Right cardiac atrium (tissue), 5 donors: ENCODE data around the gene PREB. TPM values are rescaled to one million over a fixed set of nuclear protein-coding genes. Genes with fewer than 3 reads are reported as not detected.

ENCODE experiments used
- ATAC-seq, 2 donors: fragments of 200-7000 bp; cut with Tn5 transposase; one replicate each; pipeline versions ENCODE4 v1.8.0 to v1.9.1; 2020; ENCODE audit warnings: moderate library complexity in 2 of 2, mild to moderate bottlenecking in 1 of 2
- DNase-seq, 3 donors: peaks; one replicate each; pipeline ENCODE4 v3.0.0-alpha.2; 2020
- H3K27ac ChIP-seq: one replicate; pipeline ENCODE4 v1.5.1; 2013; ENCODE audit warnings: mild to moderate bottlenecking, low read length, control low read depth, moderate library complexity
- H3K27me3 ChIP-seq: one replicate; pipeline ENCODE4 v1.6.1; 2013; ENCODE audit not compliant: control insufficient read depth, insufficient read depth
- H3K4me1 ChIP-seq: one replicate; pipeline ENCODE4 v1.6.1; 2013; ENCODE audit warnings: low read length; ENCODE audit not compliant: control insufficient read depth, insufficient read depth
- H3K4me3 ChIP-seq: one replicate; pipeline ENCODE4 v1.5.1; 2013; ENCODE audit warnings: low read length, control low read depth
- H3K9me3 ChIP-seq: one replicate; pipeline ENCODE4 v1.6.1; 2013; ENCODE audit warnings: low read length; ENCODE audit not compliant: control insufficient read depth
- WGBS: extraction: QIAGEN DNeasy Blood & Tissue Kit; methylation state at CpG from one replicate; pipeline ENCODE4 v1.1.7; 2013; 5-methylcytosine and 5-hydroxymethylcytosine counted together
- intact Hi-C, 4 donors: fragments of 100-400 bp; cut with DNase I; formaldehyde crosslinking; loops; one replicate each; pipeline versions ENCODE4 v1.11.0 to v1.14.0; 2022 to 2023
- polyA plus RNA-seq: library from polyadenylated mRNA; stranded (reverse); fragments of 200-250 nt; gene quantifications from one replicate; pipeline ENCODE4 v1.2.3, GENCODE V29; 2013
- total RNA-seq, 4 donors: library from RNA; stranded (reverse); fragmentation: NEBNext Ultra II Directional; extraction: Animal tissue kit (Norgen Biotek cat#: 25700); gene quantifications; one replicate each; pipeline ENCODE4 v1.2.1, GENCODE V29; 2021
- donor health status: healthy with polysubstance abuse.
- donor health status: DM: no; HTN: yes; CAD: no.
- donor health status: DM: no; HTN: no; CAD: no.
- donor health status: DM: no; HTN: yes; CAD: no; lungs with severe emphysema.
- donor health status: DM: yes; HTN: yes; CAD: no.

The PREB gene
- total and polyA plus RNA-seq, 5 donors = 46.3 to 52.7 (median 48.5) TPM

- DNase-seq (no peak), ATAC-seq (no peak)
- Histone ChIP-seq H3K9me3 (no peaks in the 10 kb centered on the region), H3K4me1 (no peaks in the 10 kb centered on the region), H3K27me3 (no peaks in the 10 kb centered on the region), H3K4me3 (no peak overlapping the region), H3K27ac (no peak overlapping the region)
- intact Hi-C loops = no loop called here
- 77% methylated on average over 8 of the region's 8 CpGs for WGBS
Measured at GRCh38 chr2:27171351-27171848, 37.0 kb upstream of the PREB start.

GRCh38 chr2:27170581-27171337 is 36.3 kb upstream of the PREB start:
- H3K9me3 ChIP-seq = no peaks in the 10 kb centered on the region
- 66% methylated on average over 6 of the region's 6 CpGs for WGBS
- H3K27me3 ChIP-seq = no peaks in the 10 kb centered on the region
- intact Hi-C loops = no loop called here
- no peak overlapping the region for H3K27ac ChIP-seq
- ATAC-seq (no peak), DNase-seq (no peak)
- no peaks in the 10 kb centered on the region for H3K4me1 ChIP-seq
- H3K4me3 ChIP-seq = no peak overlapping the region

- H3K4me3 ChIP-seq = no peak overlapping the region
- H3K27ac ChIP-seq = no peak overlapping the region
- intact Hi-C loops = no loop called here
- no peaks in the 10 kb centered on the region for H3K27me3 ChIP-seq
- ATAC-seq (no peak), DNase-seq (no peak)
- WGBS = 81% methylated on average over 8 of the region's 8 CpGs
- no peaks in the 10 kb centered on the region for H3K4me1 ChIP-seq
- no peaks in the 10 kb centered on the region for H3K9me3 ChIP-seq
Measured at GRCh38 chr2:27164960-27165763, 30.7 kb upstream of the PREB start.

- WGBS = 83% methylated on average over 15 of the region's 15 CpGs
- no peaks in the 10 kb centered on the region for H3K27me3 ChIP-seq
- H3K9me3 ChIP-seq = no peaks in the 10 kb centered on the region
- no peak for ATAC-seq
- intact Hi-C loops = no loop called here
- no peak for DNase-seq
- no peaks in the 10 kb centered on the region for H3K4me1 ChIP-seq
- H3K4me3 ChIP-seq = no peak overlapping the region
- H3K27ac ChIP-seq = no peak overlapping the region
Measured at GRCh38 chr2:27162151-27163121, 28.0 kb upstream of the PREB start.

GRCh38 chr2:27160191-27160590 is 25.8 kb upstream of the PREB start:
- Histone ChIP-seq H3K4me3 (no peak overlapping the region), H3K4me1 (no peaks in the 10 kb centered on the region), H3K27me3 (no peaks in the 10 kb centered on the region), H3K9me3 (no peaks in the 10 kb centered on the region), H3K27ac (no peak overlapping the region)
- DNase-seq (no peak), ATAC-seq (no peak)
- WGBS = 80% methylated on average over 9 of the region's 9 CpGs
- intact Hi-C loops = no loop called here

GRCh38 chr2:27159271-27159670 is 24.8 kb upstream of the PREB start:
- intact Hi-C loops = no loop called here
- WGBS = 70% methylated on average over 6 of the region's 6 CpGs
- H3K27me3 ChIP-seq = no peaks in the 10 kb centered on the region
- no peaks in the 10 kb centered on the region for H3K9me3 ChIP-seq
- no peak overlapping the region for H3K4me3 ChIP-seq
- no peak overlapping the region for H3K27ac ChIP-seq
- H3K4me1 ChIP-seq = no peaks in the 10 kb centered on the region
- ATAC-seq = no peak
- DNase-seq = no peak

GRCh38 chr2:27158468-27158867 is 24.0 kb upstream of the PREB start:
- ATAC-seq (no peak), DNase-seq (no peak)
- WGBS = 71% methylated on average over 6 of the region's 6 CpGs
- H3K4me3 ChIP-seq = no peak overlapping the region
- no peak overlapping the region for H3K27ac ChIP-seq
- no peaks in the 10 kb centered on the region for H3K27me3 ChIP-seq
- no peaks in the 10 kb centered on the region for H3K9me3 ChIP-seq
- no peaks in the 10 kb centered on the region for H3K4me1 ChIP-seq
- intact Hi-C loops = no loop called here

- DNase-seq (no peak), ATAC-seq (no peak)
- intact Hi-C loops = no loop called here
- H3K4me1 ChIP-seq = no peaks in the 10 kb centered on the region
- no peaks in the 10 kb centered on the region for H3K27me3 ChIP-seq
- no peak overlapping the region for H3K27ac ChIP-seq
- no peaks in the 10 kb centered on the region for H3K9me3 ChIP-seq
- WGBS = 77% methylated on average over 9 of the region's 9 CpGs
- no peak overlapping the region for H3K4me3 ChIP-seq
Measured at GRCh38 chr2:27155069-27155520, 20.7 kb upstream of the PREB start.

- Histone ChIP-seq H3K9me3 (no peaks in the 10 kb centered on the region), H3K27ac (no peak overlapping the region), H3K4me1 (no peaks in the 10 kb centered on the region), H3K27me3 (no peaks in the 10 kb centered on the region), H3K4me3 (no peak overlapping the region)
- ATAC-seq (no peak), DNase-seq (peak in 1 of 3 donors; percentile 66)
- intact Hi-C loops = no loop called here
- WGBS = 70% methylated on average over 6 of the region's 6 CpGs
Measured at GRCh38 chr2:27154488-27154887, 20.1 kb upstream of the PREB start.

GRCh38 chr2:27152796-27153464 is 18.5 kb upstream of the PREB start:
- Histone ChIP-seq H3K4me1 (peaks cover 5% of the 10 kb centered on the region), H3K27ac (no peak overlapping the region), H3K9me3 (no peaks in the 10 kb centered on the region), H3K4me3 (no peak overlapping the region), H3K27me3 (no peaks in the 10 kb centered on the region)
- intact Hi-C loops = no loop called here
- 78% methylated on average over 2 of the region's 2 CpGs for WGBS
- no peak for ATAC-seq
- DNase-seq = no peak
